SK-N-SH (cell line): ENCODE results near the gene MS4A4E. TPM values are rescaled to one million over a fixed set of nuclear protein-coding genes. Genes with fewer than 3 reads are reported as not detected.

ENCODE experiments used
- CTCF ChIA-PET: fragments of 300-600, 350-600 bp; formaldehyde crosslinking; extraction: SDS; loops from one replicate; lab custom pipeline; 2021; lab: Yijun Ruan, JAX
- POLR2A ChIA-PET: fragments of 350-600 bp; sonication (Branson Sonifier 250); formaldehyde crosslinking; extraction: SDS; loops from one replicate; lab custom pipeline; 2020; ENCODE audit warnings: antibody characterized with exemption, inconsistent platforms; lab: Yijun Ruan, JAX
- DNase-seq: peaks from one replicate; pipeline ENCODE4 v3.0.0; 2012
- H2AFZ ChIP-seq: fragments of 200-600 bp; sonication (generic); 2 replicates; pipeline ENCODE4 v1.8.1; 2016; ENCODE audit warnings: antibody characterized with exemption, mild to moderate bottlenecking, low read depth
- H3F3A ChIP-seq: fragments of 200-600 bp; sonication (generic); replicated peaks from 2 replicates; pipeline ENCODE3; 2016; ENCODE audit warnings: antibody characterized with exemption, mild to moderate bottlenecking; ENCODE audit not compliant: insufficient read depth
- H3K27ac ChIP-seq, 2 experiments: fragments of 200-500 bp in 1 of 2; fragments of 200-600 bp in 1 of 2; sonication (Bioruptor generic) in 1 of 2; sonication (generic), shearing (Covaris generic) in 1 of 2; 2 replicates each; pipeline versions ENCODE4 v1.5.1 to v1.6.1; 2014 to 2016; ENCODE audit warnings: low read depth in 2 of 2, inconsistent platforms in 1 of 2, low read length in 1 of 2, mild to moderate bottlenecking in 1 of 2, mixed read lengths in 1 of 2
- H3K27me3 ChIP-seq: fragments of 200-600 bp; sonication (generic), shearing (Covaris generic); 2 replicates; pipeline ENCODE4 v1.6.1; 2016; ENCODE audit warnings: mixed run types; ENCODE audit not compliant: insufficient read depth
- H3K36me3 ChIP-seq, 2 experiments: fragments of 200-500 bp in 1 of 2; fragments of 200-600 bp in 1 of 2; sonication (Bioruptor generic) in 1 of 2; sonication (generic) in 1 of 2; replicated peaks in 1 of 2; 2 replicates each; pipeline versions ENCODE3 to v1.5.1; 2014 to 2016; ENCODE audit warnings: low read length in 1 of 2, mild to moderate bottlenecking in 1 of 2; ENCODE audit not compliant: insufficient read depth in 2 of 2, control insufficient read depth in 1 of 2
- H3K4me1 ChIP-seq, 2 experiments: fragments of 200-500 bp in 1 of 2; fragments of 200-600 bp in 1 of 2; sonication (Bioruptor generic) in 1 of 2; sonication (generic), shearing (Covaris generic) in 1 of 2; 2 replicates each; pipeline versions ENCODE4 v1.5.1 to v1.6.1; 2014 to 2016; ENCODE audit warnings: low read depth in 1 of 2, low read length in 1 of 2, mixed run types in 1 of 2; ENCODE audit not compliant: insufficient read depth in 2 of 2, control insufficient read depth in 1 of 2
- H3K4me2 ChIP-seq: fragments of 200-600 bp; sonication (generic), shearing (Covaris generic); 2 replicates; pipeline ENCODE4 v1.6.1; 2017; ENCODE audit warnings: mixed run types
- H3K4me3 ChIP-seq, 2 experiments: fragments of 200-500 bp in 1 of 2; fragments of 200-600 bp in 1 of 2; sonication (Bioruptor generic) in 1 of 2; sonication (generic), shearing (Covaris generic) in 1 of 2; 2 replicates each; pipeline versions ENCODE4 v1.5.1 to v1.8.1; 2014 to 2016; ENCODE audit warnings: low read depth in 2 of 2, inconsistent platforms in 1 of 2, low read length in 1 of 2, mild to moderate bottlenecking in 1 of 2, mixed read lengths in 1 of 2, moderate library complexity in 1 of 2
- H3K79me2 ChIP-seq: fragments of 200-600 bp; sonication (generic); 2 replicates; pipeline ENCODE4 v1.8.1; 2017; ENCODE audit warnings: mild to moderate bottlenecking; ENCODE audit not compliant: insufficient read depth
- H3K9ac ChIP-seq: fragments of 200-600 bp; sonication (generic); 2 replicates; pipeline ENCODE4 v1.6.1; 2017; ENCODE audit warnings: mixed run types
- H3K9me2 ChIP-seq: fragments of 200-600 bp; sonication (generic); 2 replicates; pipeline ENCODE4 v1.6.1; 2017; ENCODE audit warnings: mixed run types
- H3K9me3 ChIP-seq: fragments of 200-600 bp; sonication (generic); 2 replicates; pipeline ENCODE4 v1.6.1; 2017; ENCODE audit warnings: mixed run types, mild to moderate bottlenecking, moderate library complexity
- H4K20me1 ChIP-seq: fragments of 200-600 bp; sonication (generic); 2 replicates; pipeline ENCODE4 v1.6.1; 2017; ENCODE audit warnings: mild to moderate bottlenecking, mixed run types; ENCODE audit not compliant: insufficient read depth
- EP300 ChIP-seq, 2 experiments: IDR thresholded peaks; 2 replicates each; pipeline versions ENCODE4 v1.4.0 to v1.6.1; 2012; ENCODE audit warnings: borderline replicate concordance in 1 of 2, low read depth in 1 of 2, low read length in 1 of 2
- RAD21 ChIP-seq: IDR thresholded peaks from 2 replicates; pipeline ENCODE4 v1.6.1; 2012; ENCODE audit warnings: mild to moderate bottlenecking, low read length
- REST ChIP-seq: IDR thresholded peaks from 2 replicates; pipeline ENCODE4 v1.6.1; 2012; ENCODE audit warnings: mild to moderate bottlenecking, low read depth, low read length, moderate library complexity
- SIN3A ChIP-seq: IDR thresholded peaks from 2 replicates; pipeline ENCODE4 v1.6.1; 2012; ENCODE audit warnings: low read depth, mild to moderate bottlenecking, low read length, moderate library complexity, borderline replicate concordance
- SMC3 ChIP-seq: IDR thresholded peaks from 2 replicates; pipeline ENCODE4 v1.6.1; 2012; ENCODE audit warnings: low read depth, low read length, improper control_type of control experiment
- WGBS: methylation state at CpG from one replicate; pipeline ENCODE4 v1.1.6; 2017; ENCODE audit warnings: low lambda C conversion rate; 5-methylcytosine and 5-hydroxymethylcytosine counted together
- polyA plus RNA-seq, 3 experiments: library from polyadenylated mRNA; depleted of rRNA; stranded (reverse); fragments of >200 nt; gene quantifications; 2 replicates each; pipeline ENCODE4 v1.2.3, GENCODE V29; 2012
- small RNA-seq, 7 experiments: library from RNA; depleted of rRNA; stranded (forward); fragments of <200 nt; gene quantifications; one replicate each; pipeline ENCODE3, GENCODE V24; 2012
- TF ChIP-seq, protein P1 (sequence below): IDR thresholded peaks from 2 replicates; pipeline ENCODE4 v1.4.0; 2012; ENCODE audit warnings: low read depth, borderline replicate concordance

Gene MS4A4E
- polyA plus RNA-seq, 1 of the 3 experiments (the other 2 are of a cell fraction): not detected

DNA sequence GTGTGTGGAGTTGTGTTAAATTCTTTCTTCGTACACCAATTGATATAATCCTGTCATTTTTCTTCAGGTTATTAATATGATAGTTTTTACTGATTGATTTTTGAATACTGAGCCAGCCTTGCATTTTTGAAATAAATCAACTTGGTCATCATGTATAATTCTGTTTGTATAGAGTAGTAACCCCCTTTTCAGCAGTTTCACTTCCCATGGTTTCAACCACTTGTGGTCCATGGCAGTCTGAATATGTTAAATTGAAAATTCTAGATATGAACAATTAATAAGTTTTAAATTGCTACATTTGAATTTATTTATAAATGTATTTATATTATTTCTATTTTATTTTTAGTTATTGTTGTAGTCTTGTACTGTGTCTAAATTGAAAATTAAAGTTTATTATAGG is 92.7 kb downstream of the MS4A4E start:
- 3% methylated on average over 1 of the region's 1 CpG for WGBS
- H3K9me2 ChIP-seq: no peaks in the 10 kb centered on the region
- H3K9me3 ChIP-seq: no peaks in the 10 kb centered on the region
- ChIA-PET CTCF (no interaction called here), POLR2A (no interaction called here)
- H3K9ac ChIP-seq: no peak overlapping the region
- no peaks in the 10 kb centered on the region for H3K27me3 ChIP-seq
- H3K4me2 ChIP-seq: no peak overlapping the region
- no peak overlapping the region for H3K27ac ChIP-seq
- no peak overlapping the region for H3K4me3 ChIP-seq
- H3K79me2 ChIP-seq: no peaks in the 10 kb centered on the region
- H3F3A ChIP-seq: no peaks in the 10 kb centered on the region
- H4K20me1 ChIP-seq: no peaks in the 10 kb centered on the region
- no peak overlapping the region for H2AFZ ChIP-seq
- H3K36me3 ChIP-seq: no peaks in the 10 kb centered on the region
- no peak for DNase-seq
- TF ChIP-seq SMC3 (no peak), RAD21 (no peak), REST (no peak), SIN3A (no peak), EP300 (IDR thresholded peaks at IDR 0.05; ENCODE audit: borderline replicate concordance in 1 of 2, low read depth in 1 of 2, low read length in 1 of 2) (no peak)
- TF ChIP-seq, protein P1, sequence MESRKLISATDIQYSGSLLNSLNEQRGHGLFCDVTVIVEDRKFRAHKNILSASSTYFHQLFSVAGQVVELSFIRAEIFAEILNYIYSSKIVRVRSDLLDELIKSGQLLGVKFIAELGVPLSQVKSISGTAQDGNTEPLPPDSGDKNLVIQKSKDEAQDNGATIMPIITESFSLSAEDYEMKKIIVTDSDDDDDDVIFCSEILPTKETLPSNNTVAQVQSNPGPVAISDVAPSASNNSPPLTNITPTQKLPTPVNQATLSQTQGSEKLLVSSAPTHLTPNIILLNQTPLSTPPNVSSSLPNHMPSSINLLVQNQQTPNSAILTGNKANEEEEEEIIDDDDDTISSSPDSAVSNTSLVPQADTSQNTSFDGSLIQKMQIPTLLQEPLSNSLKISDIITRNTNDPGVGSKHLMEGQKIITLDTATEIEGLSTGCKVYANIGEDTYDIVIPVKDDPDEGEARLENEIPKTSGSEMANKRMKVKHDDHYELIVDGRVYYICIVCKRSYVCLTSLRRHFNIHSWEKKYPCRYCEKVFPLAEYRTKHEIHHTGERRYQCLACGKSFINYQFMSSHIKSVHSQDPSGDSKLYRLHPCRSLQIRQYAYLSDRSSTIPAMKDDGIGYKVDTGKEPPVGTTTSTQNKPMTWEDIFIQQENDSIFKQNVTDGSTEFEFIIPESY: no peak
- no peaks in the 10 kb centered on the region for H3K4me1 ChIP-seq

Small RNA genes within 50 kb of the gene (small RNA-seq; reads per million reads assigned to genes)
- gene MIR6503: 0 reads per million in 7 experiments

Other genes with a start within 250 kb of the MS4A4E start
- not detected in 2 replicates for gene OOSP4B, start 226.0 kb downstream of the MS4A4E start, polyA plus RNA-seq (2012; rRNA removed)
- not detected in 2 replicates for gene OOSP2, start 202.7 kb downstream of the MS4A4E start, polyA plus RNA-seq (2012; rRNA removed)
- not detected in 2 replicates for gene MS4A3, start 186.5 kb downstream of the MS4A4E start, polyA plus RNA-seq (2012; rRNA removed)
- not detected in 2 replicates for gene MS4A2, start 154.5 kb downstream of the MS4A4E start, polyA plus RNA-seq (2012; rRNA removed)
- not detected in 2 replicates for gene MS4A6A, start 60.1 kb downstream of the MS4A4E start, polyA plus RNA-seq (2012; rRNA removed)
- not detected in 2 replicates for gene MS4A4A, start 37.5 kb upstream of the MS4A4E start, polyA plus RNA-seq (2012; rRNA removed)
- gene MS4A6E, start 84.1 kb upstream of the MS4A4E start, polyA plus RNA-seq (2012; rRNA removed): not detected in 2 replicates
- not detected in 2 replicates for gene MS4A7, start 135.4 kb upstream of the MS4A4E start, polyA plus RNA-seq (2012; rRNA removed)
- gene MS4A14, start 153.3 kb upstream of the MS4A4E start, polyA plus RNA-seq (2012; rRNA removed): not detected in 2 replicates
- not detected in 2 replicates for gene MS4A5, start 186.4 kb upstream of the MS4A4E start, polyA plus RNA-seq (2012; rRNA removed)
- gene MS4A1, start 212.7 kb upstream of the MS4A4E start, polyA plus RNA-seq (2012; rRNA removed): not detected in 2 replicates
- gene MS4A12, start 249.6 kb upstream of the MS4A4E start, polyA plus RNA-seq (2012; rRNA removed): not detected in 2 replicates